ENCODE data around the gene MVB12B. TPM values are rescaled to one million over a fixed set of nuclear protein-coding genes. Genes with fewer than 3 reads are reported as not detected.
A peak's percentile ranks its signal among the peaks of the same experiment; 100 is the strongest.

The MVB12B gene
- total RNA-seq, 1 donor from 2014 or later, result 20.2 TPM

DNA sequence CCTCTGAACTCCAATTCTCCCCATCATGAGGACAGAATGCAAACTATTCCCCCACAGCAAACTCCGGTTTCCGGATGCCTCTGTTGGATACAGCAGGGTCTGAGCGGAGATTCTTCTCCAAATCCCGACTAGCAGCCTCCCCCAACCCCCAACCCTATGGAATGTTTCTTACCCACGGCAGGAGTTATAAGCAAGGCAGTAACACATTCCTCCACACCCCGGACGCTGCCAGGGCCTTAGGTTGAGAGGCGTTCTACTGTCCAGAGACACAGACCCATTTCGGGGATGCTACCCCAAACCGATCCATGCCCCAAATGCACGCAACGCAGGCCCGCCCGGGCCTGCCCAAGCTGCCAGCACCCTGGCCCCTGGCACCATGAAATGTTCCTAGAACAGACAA lies 201.5 kb downstream of the MVB12B start:
- Mint-ChIP-seq H3K4me3 (ENCODE audit: unreplicated experiment) (no peak overlapping the region), H3K27ac (ENCODE audit: unreplicated experiment) (peak overlapping the region; percentile 69), H3K36me3 (ENCODE audit: unreplicated experiment) (no peaks in the 10 kb centered on the region), H3K4me1 (ENCODE audit: unreplicated experiment) (peaks cover 48% of the 10 kb centered on the region), H3K27me3 (ENCODE audit: unreplicated experiment) (peaks cover 6% of the 10 kb centered on the region), H3K9me3 (ENCODE audit: unreplicated experiment) (no peaks in the 10 kb centered on the region)
- TF ChIP-seq, protein P1, sequence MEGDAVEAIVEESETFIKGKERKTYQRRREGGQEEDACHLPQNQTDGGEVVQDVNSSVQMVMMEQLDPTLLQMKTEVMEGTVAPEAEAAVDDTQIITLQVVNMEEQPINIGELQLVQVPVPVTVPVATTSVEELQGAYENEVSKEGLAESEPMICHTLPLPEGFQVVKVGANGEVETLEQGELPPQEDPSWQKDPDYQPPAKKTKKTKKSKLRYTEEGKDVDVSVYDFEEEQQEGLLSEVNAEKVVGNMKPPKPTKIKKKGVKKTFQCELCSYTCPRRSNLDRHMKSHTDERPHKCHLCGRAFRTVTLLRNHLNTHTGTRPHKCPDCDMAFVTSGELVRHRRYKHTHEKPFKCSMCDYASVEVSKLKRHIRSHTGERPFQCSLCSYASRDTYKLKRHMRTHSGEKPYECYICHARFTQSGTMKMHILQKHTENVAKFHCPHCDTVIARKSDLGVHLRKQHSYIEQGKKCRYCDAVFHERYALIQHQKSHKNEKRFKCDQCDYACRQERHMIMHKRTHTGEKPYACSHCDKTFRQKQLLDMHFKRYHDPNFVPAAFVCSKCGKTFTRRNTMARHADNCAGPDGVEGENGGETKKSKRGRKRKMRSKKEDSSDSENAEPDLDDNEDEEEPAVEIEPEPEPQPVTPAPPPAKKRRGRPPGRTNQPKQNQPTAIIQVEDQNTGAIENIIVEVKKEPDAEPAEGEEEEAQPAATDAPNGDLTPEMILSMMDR (IDR thresholded peaks at IDR 0.05), result no peak
- no peak for DNase-seq (ENCODE audit: extremely low spot score, unreplicated experiment)

DNA sequence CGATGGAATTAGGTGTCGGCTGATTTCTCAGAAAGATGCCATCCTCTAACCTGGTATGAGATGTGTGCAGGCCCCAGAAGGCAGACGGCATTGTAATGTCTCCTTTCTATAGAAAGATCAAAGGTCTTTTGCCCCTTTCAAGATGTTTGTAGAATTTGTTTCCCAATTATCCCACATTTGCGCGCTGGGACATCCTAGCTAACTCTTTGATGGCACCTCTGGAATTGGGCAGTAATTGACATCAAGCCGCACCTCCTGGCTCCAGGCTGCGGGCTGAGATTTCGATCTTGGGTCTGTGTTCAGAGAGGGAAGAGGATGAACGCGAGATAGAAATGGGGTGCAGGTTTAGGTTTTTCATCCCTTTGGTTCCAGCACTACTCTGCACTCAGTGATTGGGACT lies 202.3 kb downstream of the MVB12B start:
- Mint-ChIP-seq H3K36me3 (ENCODE audit: unreplicated experiment) (no peaks in the 10 kb centered on the region), H3K4me1 (ENCODE audit: unreplicated experiment) (peaks cover 44% of the 10 kb centered on the region), H3K27ac (ENCODE audit: unreplicated experiment) (no peak overlapping the region), H3K9me3 (ENCODE audit: unreplicated experiment) (no peaks in the 10 kb centered on the region), H3K27me3 (ENCODE audit: unreplicated experiment) (peaks cover 6% of the 10 kb centered on the region), H3K4me3 (ENCODE audit: unreplicated experiment) (no peak overlapping the region)
- TF ChIP-seq, protein P1 (IDR thresholded peaks at IDR 0.05), result no peak
- no peak for DNase-seq (ENCODE audit: extremely low spot score, unreplicated experiment)

DNA sequence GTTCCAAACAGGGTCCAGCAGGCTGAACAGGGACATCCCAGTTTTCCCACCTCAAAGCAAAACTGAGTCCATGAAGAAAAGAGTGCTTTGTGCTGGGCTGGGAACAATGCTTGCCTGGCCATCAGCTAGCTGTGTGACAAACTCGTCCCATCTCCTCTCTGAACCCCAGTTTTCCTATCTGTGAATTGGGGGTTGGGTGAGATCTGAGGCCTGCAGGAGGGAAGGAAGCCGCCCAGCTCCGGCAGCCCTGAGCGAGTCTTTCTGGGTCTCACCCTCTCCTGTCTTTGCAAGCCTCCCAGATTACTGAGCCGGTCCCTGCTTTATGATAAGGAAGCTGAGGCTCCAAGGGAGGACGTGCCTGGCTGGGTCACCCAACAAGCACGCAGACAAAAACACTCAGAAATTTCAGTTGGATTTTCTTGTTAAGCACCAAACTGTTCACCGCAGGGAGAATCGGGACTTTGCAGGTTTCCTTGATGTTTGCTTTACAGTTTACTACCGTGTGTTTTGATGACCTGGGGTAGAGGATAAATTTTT lies 204.5 kb downstream of the MVB12B start:
- H3K36me3 Mint-ChIP-seq (ENCODE audit: unreplicated experiment), result no peaks in the 10 kb centered on the region
- no peak for DNase-seq (ENCODE audit: extremely low spot score, unreplicated experiment)
- H3K4me1 Mint-ChIP-seq (ENCODE audit: unreplicated experiment), result peaks cover 57% of the 10 kb centered on the region
- H3K9me3 Mint-ChIP-seq (ENCODE audit: unreplicated experiment), result no peaks in the 10 kb centered on the region
- no peak overlapping the region for H3K4me3 Mint-ChIP-seq (ENCODE audit: unreplicated experiment)
- no peak overlapping the region for H3K27ac Mint-ChIP-seq (ENCODE audit: unreplicated experiment)
- H3K27me3 Mint-ChIP-seq (ENCODE audit: unreplicated experiment), result peaks cover 8% of the 10 kb centered on the region
- TF ChIP-seq, protein P1 (IDR thresholded peaks at IDR 0.05), result no peak

DNA sequence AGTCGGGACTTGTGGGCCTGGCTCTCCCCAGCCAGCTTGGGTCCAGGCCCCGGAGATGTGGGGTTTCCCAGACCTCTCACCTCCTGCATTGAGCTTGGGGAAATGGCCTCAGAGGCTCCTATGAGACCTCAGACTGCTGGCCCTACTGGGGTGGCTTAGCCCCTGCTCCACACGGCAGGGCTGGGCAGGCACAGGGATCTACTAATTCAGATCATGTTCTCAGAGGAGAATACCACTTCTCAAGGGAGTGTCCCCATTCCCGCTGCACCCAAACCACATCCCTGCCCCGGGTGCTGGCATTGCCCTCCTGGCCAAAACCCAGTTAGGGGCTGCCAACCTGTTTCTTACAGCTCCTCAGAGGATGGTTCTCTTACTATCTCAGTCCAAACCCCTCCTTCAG lies 205.0 kb downstream of the MVB12B start:
- Mint-ChIP-seq H3K27ac (ENCODE audit: unreplicated experiment) (no peak overlapping the region), H3K4me3 (ENCODE audit: unreplicated experiment) (no peak overlapping the region), H3K27me3 (ENCODE audit: unreplicated experiment) (peaks cover 8% of the 10 kb centered on the region), H3K4me1 (ENCODE audit: unreplicated experiment) (peaks cover 57% of the 10 kb centered on the region), H3K9me3 (ENCODE audit: unreplicated experiment) (no peaks in the 10 kb centered on the region), H3K36me3 (ENCODE audit: unreplicated experiment) (no peaks in the 10 kb centered on the region)
- no peak for DNase-seq (ENCODE audit: extremely low spot score, unreplicated experiment)
- TF ChIP-seq, protein P1 (IDR thresholded peaks at IDR 0.05), result no peak

DNA sequence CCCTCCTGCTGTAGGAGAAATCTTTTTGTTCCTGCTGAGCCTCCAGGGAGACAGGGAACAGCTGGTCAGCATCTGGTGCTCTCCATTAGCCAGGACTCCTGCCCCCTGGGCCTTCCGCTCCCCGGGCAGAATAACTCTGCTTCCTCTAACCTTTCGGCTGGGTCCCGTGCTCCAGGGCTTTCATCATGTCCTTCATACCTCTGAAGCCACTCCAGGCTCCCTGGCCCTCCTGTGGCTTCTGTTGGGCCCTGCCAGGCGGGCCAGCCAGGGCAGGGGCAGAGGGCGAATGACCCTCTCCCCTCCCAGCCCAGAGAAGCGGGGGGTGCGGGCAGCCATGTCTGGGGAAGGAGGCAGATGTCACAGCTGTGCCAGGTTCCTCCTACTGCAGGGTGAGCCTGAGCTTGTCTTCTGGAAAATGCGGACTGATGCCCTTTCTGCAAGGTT lies 205.4 kb downstream of the MVB12B start:
- H3K27ac Mint-ChIP-seq (ENCODE audit: unreplicated experiment), result no peak overlapping the region
- peaks cover 8% of the 10 kb centered on the region for H3K27me3 Mint-ChIP-seq (ENCODE audit: unreplicated experiment)

More for the DNA sequence above, 205.4 kb downstream of the MVB12B start:
- TF ChIP-seq, protein P1 (IDR thresholded peaks at IDR 0.05), result no peak
- Mint-ChIP-seq H3K9me3 (ENCODE audit: unreplicated experiment) (no peaks in the 10 kb centered on the region), H3K36me3 (ENCODE audit: unreplicated experiment) (no peaks in the 10 kb centered on the region), H3K4me1 (ENCODE audit: unreplicated experiment) (peaks cover 57% of the 10 kb centered on the region), H3K4me3 (ENCODE audit: unreplicated experiment) (no peak overlapping the region)
- DNase-seq (ENCODE audit: extremely low spot score, unreplicated experiment), result no peak

Data from osteocyte (in vitro differentiated cells).